A549 (cell line): Measurements from ENCODE around the gene CDK19. TPM values are rescaled to one million over a fixed set of nuclear protein-coding genes. Genes with fewer than 3 reads are reported as not detected.

ENCODE experiments used
- ATAC-seq, 2 experiments: fragments of 200-7000 bp in 1 of 2; fragments of >200 bp in 1 of 2; cut with Nextera tagmentation in 1 of 2; cut with Tn5 transposase in 1 of 2; 3 replicates each; pipeline versions ENCODE4 v1.8.0 to v1.9.1; 2018 to 2020; ENCODE audit warnings: mild to moderate bottlenecking in 1 of 2, moderate library complexity in 1 of 2
- CTCF ChIA-PET: fragments of 300-600 bp; sonication (Branson Sonifier 250); formaldehyde crosslinking; extraction: SDS; loops from one replicate; lab custom pipeline; 2021; ENCODE audit warnings: antibody characterized with exemption, inconsistent platforms; lab: Yijun Ruan, JAX
- POLR2A ChIA-PET: fragments of 350-600 bp; formaldehyde crosslinking; extraction: SDS; loops from one replicate; lab custom pipeline; 2021; ENCODE audit warnings: antibody characterized with exemption, inconsistent platforms; lab: Yijun Ruan, JAX
- DNase-seq, 2 experiments: peaks; one replicate each; pipeline versions ENCODE4 v3.0.0 to v3.0.0-alpha.2; 2011 to 2016; ENCODE audit warnings: low read depth in 1 of 2, low spot score in 1 of 2
- FAIRE-seq: peaks from 2 replicates; lab custom pipeline; 2011; peaks lifted over from hg19 to GRCh38; lab: Jason Lieb, UNC
- H3K27ac ChIP-seq, 2 experiments: fragments of >200 bp; sonication (Bioruptor Twin); formaldehyde crosslinking; 3 replicates each; pipeline ENCODE4 v1.5.1; 2016 to 2017
- H3K4me1 ChIP-seq: fragments of >200 bp; sonication (Bioruptor Twin); formaldehyde crosslinking; 3 replicates; pipeline ENCODE4 v1.6.1; 2016
- H3K4me2 ChIP-seq: fragments of >200 bp; sonication (Bioruptor Twin); formaldehyde crosslinking; 3 replicates; pipeline ENCODE4 v1.6.1; 2016
- H3K4me3 ChIP-seq: fragments of >200 bp; sonication (Bioruptor Twin); formaldehyde crosslinking; 3 replicates; pipeline ENCODE4 v1.5.1; 2016
- H3K9me3 ChIP-seq: fragments of >200 bp; sonication (Bioruptor Twin); formaldehyde crosslinking; 3 replicates; pipeline ENCODE4 v1.6.1; 2016
- BCL3 ChIP-seq: fragments of >200 bp; sonication (Bioruptor Twin); formaldehyde crosslinking; IDR thresholded peaks from 3 replicates; pipeline ENCODE4 v1.6.1; 2016
- BHLHE40 ChIP-seq: IDR thresholded peaks from 2 replicates; pipeline ENCODE4 v1.6.1; 2012; ENCODE audit warnings: low read depth, low read length, inconsistent platforms
- CBX2 ChIP-seq: fragments of 200-600 bp; sonication (generic); IDR thresholded peaks from 2 replicates; pipeline ENCODE4 v1.6.1; 2016; ENCODE audit warnings: low read depth, mild to moderate bottlenecking, borderline replicate concordance
- CBX8 ChIP-seq: fragments of 200-600 bp; sonication (generic); IDR thresholded peaks from 2 replicates; pipeline ENCODE4 v1.6.1; 2016
- CHD2 ChIP-seq: fragments of 150-350 bp; IDR thresholded peaks from 2 replicates; pipeline ENCODE4 v1.6.1; 2014; ENCODE audit warnings: low read length; ENCODE audit not compliant: partially characterized antibody
- CHD4 ChIP-seq: fragments of 200-600 bp; sonication (generic); IDR thresholded peaks from 2 replicates; pipeline ENCODE4 v1.6.1; 2016; ENCODE audit warnings: antibody characterized with exemption, mild to moderate bottlenecking, borderline replicate concordance
- EHMT2 ChIP-seq: fragments of 200-600 bp; sonication (generic); IDR thresholded peaks from 2 replicates; pipeline ENCODE4 v1.6.1; 2016; ENCODE audit warnings: antibody characterized with exemption, low read depth, mild to moderate bottlenecking, moderate library complexity
- ELK1 ChIP-seq: fragments of 150-350 bp; IDR thresholded peaks from 2 replicates; pipeline ENCODE4 v1.6.1; 2014; ENCODE audit warnings: low read depth, mild to moderate bottlenecking, low read length
- FOSB ChIP-seq: fragments of 250-450 bp; sonication (Bioruptor Pico); IDR thresholded peaks from 2 replicates; pipeline ENCODE4 v1.5.0; 2020; ENCODE audit warnings: mild to moderate bottlenecking, moderate library complexity
- FOSL2 ChIP-seq, 2 experiments: fragments of 450-650 bp in 1 of 2; fragments of >200 bp in 1 of 2; sonication (Bioruptor Twin) in 1 of 2; formaldehyde crosslinking; IDR thresholded peaks; 2 replicates each; pipeline versions ENCODE4 v1.5.0 to v1.6.1; 2016 to 2020; ENCODE audit warnings: mild to moderate bottlenecking in 1 of 2, moderate library complexity in 1 of 2
- GATA3 ChIP-seq: IDR thresholded peaks from 2 replicates; pipeline ENCODE4 v1.6.1; 2012; ENCODE audit warnings: borderline replicate concordance
- HDAC2 ChIP-seq: fragments of 200-600 bp; sonication (generic); IDR thresholded peaks from 2 replicates; pipeline ENCODE4 v1.6.1; 2016
- HMGXB4 ChIP-seq: fragments of 250-450 bp; sonication (Bioruptor Pico); IDR thresholded peaks from 2 replicates; pipeline ENCODE4 v1.5.0; 2021; ENCODE audit warnings: mild to moderate bottlenecking, moderate library complexity, borderline replicate concordance
- KDM5A ChIP-seq: fragments of 200-600 bp; sonication (generic); IDR thresholded peaks from 2 replicates; pipeline ENCODE4 v1.6.1; 2016; ENCODE audit warnings: antibody characterized with exemption, mild to moderate bottlenecking
- MAX ChIP-seq: IDR thresholded peaks from 2 replicates; pipeline ENCODE4 v1.6.1; 2012
- MYC ChIP-seq: IDR thresholded peaks from 2 replicates; pipeline ENCODE4 v1.6.1; 2012; ENCODE audit warnings: mild to moderate bottlenecking, inconsistent platforms, low read length, improper control_type of control experiment, borderline replicate concordance
- NPAS2 ChIP-seq: fragments of 250-450 bp; sonication (Bioruptor Pico); IDR thresholded peaks from 2 replicates; pipeline ENCODE4 v1.8.0; 2022; ENCODE audit warnings: mild to moderate bottlenecking, moderate library complexity, borderline replicate concordance
- PHF8 ChIP-seq: fragments of 200-600 bp; sonication (generic); IDR thresholded peaks from 2 replicates; pipeline ENCODE4 v1.6.1; 2016; ENCODE audit warnings: low read depth, mild to moderate bottlenecking, antibody characterized with exemption, moderate library complexity, borderline replicate concordance
- POLR2A ChIP-seq: IDR thresholded peaks from 2 replicates; pipeline ENCODE4 v1.6.1; 2012; ENCODE audit warnings: mild to moderate bottlenecking, low read length
- SMC3 ChIP-seq: fragments of >200 bp; sonication (Bioruptor Twin); formaldehyde crosslinking; IDR thresholded peaks from 3 replicates; pipeline ENCODE4 v1.6.1; 2018; ENCODE audit warnings: inconsistent platforms
- SREBF2 ChIP-seq: fragments of 450-650 bp; IDR thresholded peaks from 2 replicates; pipeline ENCODE4 v1.6.1; 2014; ENCODE audit warnings: mild to moderate bottlenecking, moderate library complexity
- TFCP2L1 ChIP-seq: fragments of 250-450 bp; sonication (Bioruptor Pico); IDR thresholded peaks from 2 replicates; pipeline ENCODE4 v1.5.0; 2021; ENCODE audit warnings: mild to moderate bottlenecking
- ZSCAN20 ChIP-seq: fragments of 250-450 bp; sonication (Bioruptor Pico); IDR thresholded peaks from 2 replicates; pipeline ENCODE4 v1.8.0; 2022; ENCODE audit warnings: mild to moderate bottlenecking, moderate library complexity
- WGBS: methylation state at CpG from one replicate; pipeline ENCODE4 v1.1.6; 2017; ENCODE audit errors: missing lambda C conversion rate; 5-methylcytosine and 5-hydroxymethylcytosine counted together
- polyA plus RNA-seq, 4 experiments: library from polyadenylated mRNA; depleted of rRNA in 3 of 4; stranded (reverse); fragments of >200 nt; fragmentation: RNase III in 1 of 4; extraction: RNeasy Plus Mini Kit Qiagen cat#74134 plus additional on column Dnase treatment in 1 of 4; gene quantifications; 2 replicates in 3 of 4; 3 replicates in 1 of 4; pipeline ENCODE4 v1.2.3, GENCODE V29; 2011 to 2017

CDK19 gene
- polyA plus RNA-seq, 2 of the 4 experiments (the other 2 are of a cell fraction), result 7.1 to 18.6 TPM

GRCh38 chr6:110662490-110663211 is 152.6 kb downstream of the CDK19 start:
- Histone ChIP-seq H3K4me3 (no peak overlapping the region), H3K4me1 (peaks cover 19% of the 10 kb centered on the region; the same call in 2 of the 3 replicates), H3K27ac (no peak overlapping the region), H3K4me2 (peak overlapping the region; percentile 51), H3K9me3 (no peaks in the 10 kb centered on the region)
- POLR2A ChIA-PET, result no interaction called here
- TF ChIP-seq MYC (no peak), FOSL2 (IDR thresholded peaks at IDR 0.05) (no peak), FOSL2 (CRISPR knock-in tag; IDR thresholded peaks at IDR 0.05) (peak; percentile 46)
- no peak for FAIRE-seq
- CTCF ChIA-PET, result interaction anchor here (0.5 to 1.4 kb wide), 3 partner anchors 22 to 136 kb away, joined by 3 to 5 read pairs (median 3); no protein-coding TSS in a partner anchor
- no peak for DNase-seq
- no peak for ATAC-seq
- 44% methylated on average over 1 of the region's 1 CpG for WGBS

- Histone ChIP-seq H3K9me3 (no peaks in the 10 kb centered on the region), H3K4me1 (peaks cover 19% of the 10 kb centered on the region), H3K27ac (no peak overlapping the region), H3K4me3 (no peak overlapping the region), H3K4me2 (no peak overlapping the region)
- DNase-seq (no peak), ATAC-seq (no peak), FAIRE-seq (no peak)
- WGBS, result 89% methylated on average over 2 of the region's 2 CpGs
- POLR2A ChIA-PET, result no interaction called here
- no peak for TF ChIP-seq POLR2A
- TF ChIP-seq EHMT2, result no peak
- TF ChIP-seq ELK1, result no peak
- TF ChIP-seq HDAC2, result no peak
- no peak for TF ChIP-seq GATA3
- no peak for TF ChIP-seq CHD2
- TF ChIP-seq FOSL2 (IDR thresholded peaks at IDR 0.05), result no peak
- no peak for TF ChIP-seq FOSL2 (CRISPR knock-in tag; IDR thresholded peaks at IDR 0.05)
- no peak for TF ChIP-seq SREBF2
- no peak for TF ChIP-seq ZSCAN20
- CTCF ChIA-PET, result interaction anchor here (1.4 kb wide), 1 partner anchor 21 kb away, joined by 5 read pairs; no protein-coding TSS in a partner anchor
Observed at GRCh38 chr6:110661414-110661813, 153.9 kb downstream of the CDK19 start.

- no peak overlapping the region for H3K27ac ChIP-seq
- ATAC-seq (no peak), DNase-seq (no peak), FAIRE-seq (no peak)
- CTCF ChIA-PET, result no interaction called here
- no peak for TF ChIP-seq NPAS2
- TF ChIP-seq FOSL2 (IDR thresholded peaks at IDR 0.05), result no peak
- no peak for TF ChIP-seq FOSL2 (CRISPR knock-in tag; IDR thresholded peaks at IDR 0.05)
- TF ChIP-seq CBX8, result no peak
- no peak for TF ChIP-seq MAX
- no peak for TF ChIP-seq FOSB
- TF ChIP-seq BCL3, result no peak
- H3K4me2 ChIP-seq, result no peak overlapping the region
- 88% methylated on average over 7 of the region's 9 CpGs for WGBS
- no peaks in the 10 kb centered on the region for H3K9me3 ChIP-seq
- H3K4me3 ChIP-seq, result no peak overlapping the region
- peaks cover 15% of the 10 kb centered on the region for H3K4me1 ChIP-seq
- POLR2A ChIA-PET, result interaction anchor here (1.1 kb wide), 1 partner anchor 155 kb away, joined by 4 read pairs; the partner anchor contains the start of gene CDK19
Observed at GRCh38 chr6:110660066-110660655, 155.1 kb downstream of the CDK19 start.

GRCh38 chr6:110658631-110659211 is 156.5 kb downstream of the CDK19 start:
- ATAC-seq (no peak), DNase-seq (no peak), FAIRE-seq (no peak)
- Histone ChIP-seq H3K9me3 (no peaks in the 10 kb centered on the region), H3K27ac (no peak overlapping the region), H3K4me2 (no peak overlapping the region), H3K4me3 (no peak overlapping the region), H3K4me1 (peaks cover 23% of the 10 kb centered on the region)
- ChIA-PET POLR2A (no interaction called here), CTCF (interaction anchor here (0.8 to 1.6 kb wide), 4 partner anchors 9 to 30 kb away, joined by 3 to 4 read pairs (median 4); no protein-coding TSS in a partner anchor)
- WGBS, result 87% methylated on average over 2 of the region's 2 CpGs
- no peak for TF ChIP-seq HMGXB4
- TF ChIP-seq SMC3, result no peak
- TF ChIP-seq PHF8, result no peak
- no peak for TF ChIP-seq CHD4
- no peak for TF ChIP-seq BHLHE40
- TF ChIP-seq CBX2, result no peak
- no peak for TF ChIP-seq KDM5A
- no peak for TF ChIP-seq TFCP2L1 (CRISPR knock-in tag)
- no peak for TF ChIP-seq GATA3
- no peak for TF ChIP-seq ELK1
- TF ChIP-seq HDAC2, result no peak
